Cardiac fibroblast (primary cell): ENCODE data around the gene NFAT5.

ENCODE experiments used
- DNase-seq, 2 donors: peaks; one replicate each; pipeline versions ENCODE4 v3.0.0 to v3.0.0-alpha.2; 2010; ENCODE audit warnings: low read depth in 2 of 2
- H3K4me3 ChIP-seq, 2 donors: replicated peaks in 1 of 2; 1 replicate in 1 of 2; 2 replicates in 1 of 2; pipeline ENCODE4 v1.5.1; 2011; ENCODE audit warnings: low read depth in 2 of 2, low read length in 2 of 2, mild to moderate bottlenecking in 2 of 2, moderate library complexity in 1 of 2
- TF ChIP-seq, protein P1 (sequence below): IDR thresholded peaks from one replicate; pipeline ENCODE4 v1.5.1; 2011; ENCODE audit warnings: low read depth, mild to moderate bottlenecking, low read length, inconsistent platforms

Gene NFAT5

DNA sequence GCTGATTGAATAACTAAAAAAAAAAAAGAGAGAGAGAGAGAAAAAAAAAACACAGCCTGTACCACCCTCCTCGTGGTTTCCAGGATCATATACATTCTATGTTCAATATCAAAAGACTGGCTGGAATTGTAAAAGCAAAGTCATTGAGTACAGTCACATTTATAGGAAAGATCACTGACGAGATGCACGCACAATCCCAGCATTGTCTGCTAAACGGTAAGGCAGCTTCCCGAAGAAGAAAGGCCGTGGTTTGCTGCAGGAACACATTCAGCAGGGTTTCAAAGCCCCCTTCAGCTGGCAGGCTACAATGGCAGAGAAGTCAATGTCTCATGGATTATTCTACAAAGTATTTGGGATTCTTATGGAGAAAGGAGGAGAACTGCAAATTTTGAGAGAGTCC, 151.3 kb downstream of the NFAT5 start:
- TF ChIP-seq, protein P1, sequence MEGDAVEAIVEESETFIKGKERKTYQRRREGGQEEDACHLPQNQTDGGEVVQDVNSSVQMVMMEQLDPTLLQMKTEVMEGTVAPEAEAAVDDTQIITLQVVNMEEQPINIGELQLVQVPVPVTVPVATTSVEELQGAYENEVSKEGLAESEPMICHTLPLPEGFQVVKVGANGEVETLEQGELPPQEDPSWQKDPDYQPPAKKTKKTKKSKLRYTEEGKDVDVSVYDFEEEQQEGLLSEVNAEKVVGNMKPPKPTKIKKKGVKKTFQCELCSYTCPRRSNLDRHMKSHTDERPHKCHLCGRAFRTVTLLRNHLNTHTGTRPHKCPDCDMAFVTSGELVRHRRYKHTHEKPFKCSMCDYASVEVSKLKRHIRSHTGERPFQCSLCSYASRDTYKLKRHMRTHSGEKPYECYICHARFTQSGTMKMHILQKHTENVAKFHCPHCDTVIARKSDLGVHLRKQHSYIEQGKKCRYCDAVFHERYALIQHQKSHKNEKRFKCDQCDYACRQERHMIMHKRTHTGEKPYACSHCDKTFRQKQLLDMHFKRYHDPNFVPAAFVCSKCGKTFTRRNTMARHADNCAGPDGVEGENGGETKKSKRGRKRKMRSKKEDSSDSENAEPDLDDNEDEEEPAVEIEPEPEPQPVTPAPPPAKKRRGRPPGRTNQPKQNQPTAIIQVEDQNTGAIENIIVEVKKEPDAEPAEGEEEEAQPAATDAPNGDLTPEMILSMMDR: no peak
- no peak for DNase-seq
- H3K4me3 ChIP-seq: no peak overlapping the region

DNA sequence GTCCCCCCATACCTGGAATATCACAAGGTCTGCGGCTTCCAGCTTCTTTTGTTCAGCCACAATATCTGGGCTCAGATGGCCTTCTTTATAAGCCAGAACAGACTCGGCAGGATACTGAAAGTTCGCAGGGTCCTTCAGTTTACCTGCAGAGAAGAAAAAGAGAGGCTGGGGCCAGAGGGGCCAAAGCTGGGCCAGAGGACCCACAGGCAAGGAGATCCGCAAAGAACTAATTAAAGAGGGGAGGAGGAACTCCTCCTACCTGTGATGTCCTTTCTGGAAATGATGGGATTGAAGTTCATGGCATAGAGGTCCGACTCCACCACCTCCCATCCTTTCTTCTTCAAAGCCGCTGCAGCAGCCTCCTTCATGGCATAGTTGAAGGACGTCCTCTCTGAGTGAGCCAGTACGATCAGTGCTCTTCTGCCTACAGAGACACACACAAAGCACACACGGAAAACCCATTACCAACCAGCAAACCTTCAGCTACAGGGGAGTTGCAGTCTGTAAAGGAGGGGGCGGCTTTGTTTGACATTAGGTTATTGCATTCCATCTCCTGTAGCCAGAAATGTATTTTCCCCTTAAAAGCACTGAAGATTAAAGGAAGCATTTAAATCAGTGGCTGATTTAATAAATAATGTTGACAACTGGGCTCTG, 152.5 kb downstream of the NFAT5 start:
- H3K4me3 ChIP-seq: no peak overlapping the region
- TF ChIP-seq, protein P1: no peak
- DNase-seq: no peak

DNA sequence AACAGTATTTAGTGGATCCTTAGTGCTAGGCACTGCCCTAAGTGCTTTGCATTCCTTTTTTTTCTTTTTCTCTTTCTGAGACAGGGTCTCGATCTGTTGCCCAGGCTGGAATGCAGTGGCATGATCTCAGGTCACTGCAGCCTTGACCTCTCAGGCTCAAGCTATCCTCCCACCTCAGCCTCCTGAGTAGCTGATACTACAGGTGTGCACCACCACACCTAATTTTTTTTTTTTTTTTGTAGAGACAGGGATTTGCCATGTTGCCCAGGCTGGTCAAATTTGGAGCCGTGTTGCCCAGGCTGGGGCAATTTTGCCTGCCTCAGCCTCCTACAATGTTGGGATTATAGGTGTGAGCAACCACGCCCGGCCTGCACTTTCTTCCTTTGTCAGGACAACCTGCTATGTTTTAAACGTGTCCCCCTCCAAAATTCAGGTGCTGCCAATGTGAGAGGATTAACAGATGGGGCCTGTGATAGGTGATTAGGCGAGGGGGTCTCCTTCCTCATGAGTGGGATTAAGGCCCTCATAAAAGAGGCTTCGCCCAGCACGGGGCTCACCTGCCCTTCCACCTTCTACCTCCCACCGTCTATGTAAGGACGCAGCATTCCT, 155.2 kb downstream of the NFAT5 start:
- no peak for DNase-seq
- H3K4me3 ChIP-seq: no peak overlapping the region
- TF ChIP-seq, protein P1: no peak

DNA sequence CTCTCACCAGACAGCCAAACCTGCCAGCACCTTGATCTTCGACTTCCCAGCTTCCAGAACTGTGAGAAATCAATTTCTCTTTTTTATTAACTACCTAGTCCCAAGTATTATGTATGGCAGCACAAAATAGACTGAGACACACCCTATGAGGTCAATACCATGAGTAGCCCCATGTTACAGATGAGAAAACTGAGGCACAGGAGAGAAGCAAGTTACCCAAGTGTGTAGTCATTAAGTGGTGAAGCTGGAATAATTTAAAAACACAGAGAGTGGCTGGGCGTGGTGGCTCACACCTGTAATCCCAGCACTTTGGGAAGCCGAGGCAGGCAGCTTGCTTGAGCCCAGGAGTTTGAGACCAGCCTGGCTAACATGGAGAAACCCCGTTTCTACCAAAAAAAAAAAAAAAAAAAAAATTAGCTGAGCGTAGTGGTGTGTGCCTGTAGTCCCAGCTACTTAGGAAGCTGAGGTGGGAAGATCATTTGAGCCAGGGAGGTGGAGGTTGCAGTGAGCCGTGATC, 155.7 kb downstream of the NFAT5 start:
- DNase-seq: no peak
- TF ChIP-seq, protein P1: no peak
- H3K4me3 ChIP-seq: no peak overlapping the region

DNA sequence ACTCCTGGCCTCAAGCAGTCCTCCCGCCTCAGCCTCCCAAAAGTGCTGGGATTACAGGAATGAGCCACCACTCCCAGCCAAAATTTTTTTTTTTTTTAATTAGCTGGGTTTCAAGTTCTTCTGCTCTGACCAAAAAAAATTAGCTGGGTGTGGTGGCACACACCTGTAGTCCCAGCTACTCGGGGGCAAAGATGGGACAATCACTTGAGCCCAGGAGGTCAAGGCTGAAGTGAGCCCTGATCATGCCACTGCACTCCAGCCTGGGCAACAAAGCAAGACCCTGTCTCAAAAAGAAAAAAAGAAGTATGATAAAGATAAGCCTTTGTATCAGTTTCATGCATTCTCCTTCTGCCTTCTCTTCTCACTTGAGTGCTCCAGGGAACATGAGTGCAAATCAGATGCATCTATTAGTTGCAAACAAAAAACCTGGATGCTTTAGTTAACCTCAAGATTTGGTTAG, 158.7 kb downstream of the NFAT5 start:
- no peak for DNase-seq
- peak overlapping the region in 1 of 2 donors; percentile 73 for H3K4me3 ChIP-seq
- TF ChIP-seq, protein P1: no peak

DNA sequence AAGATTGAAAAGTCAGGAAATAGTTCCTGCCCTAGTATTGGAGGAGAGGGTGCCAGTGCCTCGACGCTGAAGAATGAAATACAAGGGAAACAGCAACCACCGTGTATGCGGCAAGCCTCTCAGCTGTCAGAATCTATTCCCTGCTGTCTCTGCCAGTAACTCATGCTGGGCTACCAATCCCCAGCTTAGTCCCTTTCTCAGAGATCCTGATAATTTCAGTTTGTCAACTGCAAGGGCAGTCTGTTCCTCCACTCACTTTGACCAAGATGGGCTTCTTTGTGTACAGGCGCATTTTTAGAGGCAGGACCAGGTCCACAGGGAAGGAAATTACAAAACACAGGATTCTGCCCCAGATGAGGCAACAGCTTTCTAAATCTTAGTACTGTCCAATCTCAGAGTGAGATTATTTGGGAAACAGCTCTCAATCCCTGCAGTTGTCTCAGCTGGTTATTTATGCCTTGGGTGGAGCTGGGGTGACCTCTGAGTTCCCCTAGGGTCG, 159.3 kb downstream of the NFAT5 start:
- H3K4me3 ChIP-seq: peak overlapping the region; percentile 50 to 73
- TF ChIP-seq, protein P1: no peak
- peak; percentile 22 to 38 for DNase-seq
